Cortex of kidney (tissue), 1 donor: ENCODE data around the gene R3HDML.
A peak's percentile ranks its signal among the peaks of the same experiment; 100 is the strongest.
"Not testable (repeated sequence)": the region's sequence is repeated elsewhere in the genome, so short reads cannot be mapped to it uniquely, and the experiment has no call there.

ENCODE experiments used
- DNase-seq: peaks from one replicate; lab custom pipeline; 2025; lab: John Stamatoyannopoulos, UW

The R3HDML gene

GRCh38 chr20:44336725-44337380 lies at the start of gene R3HDML:
Gene R3HDML (plus strand): TSS chr20:44337043. CDS start chr20:44337158, 115 bp downstream.
- DNase-seq, result no peak

- DNase-seq, result no peak
Observed at GRCh38 chr20:44287272-44288097, 49.4 kb upstream of the R3HDML start.

- DNase-seq, result no peak
Observed at GRCh38 chr20:44288252-44288651, 48.6 kb upstream of the R3HDML start.

- no peak for DNase-seq
Observed at GRCh38 chr20:44291754-44292153, 45.1 kb upstream of the R3HDML start.

DNA sequence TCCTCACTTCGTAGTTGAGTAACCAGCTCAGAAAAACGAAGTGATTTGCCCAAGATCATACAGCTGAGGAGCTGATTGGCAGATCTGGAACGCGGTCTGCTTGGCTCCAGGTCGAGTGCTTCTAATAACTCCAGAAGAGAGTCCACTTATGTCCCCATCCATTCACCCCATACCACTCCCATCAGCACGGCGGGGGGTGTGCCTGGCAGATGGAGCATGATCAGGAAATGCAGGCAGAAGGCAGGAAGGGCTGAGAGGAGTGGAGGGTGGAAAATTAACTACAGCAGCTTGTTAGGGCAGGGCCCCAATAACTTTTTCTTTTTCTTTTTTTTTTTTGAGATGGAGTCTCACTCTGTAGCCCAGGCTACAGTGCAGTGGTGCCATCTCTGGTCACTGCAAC lies 40.8 kb upstream of the R3HDML start:
- DNase-seq, result no peak

GRCh38 chr20:44297721-44298120 lies 39.1 kb upstream of the R3HDML start:
- DNase-seq, result no peak

DNA sequence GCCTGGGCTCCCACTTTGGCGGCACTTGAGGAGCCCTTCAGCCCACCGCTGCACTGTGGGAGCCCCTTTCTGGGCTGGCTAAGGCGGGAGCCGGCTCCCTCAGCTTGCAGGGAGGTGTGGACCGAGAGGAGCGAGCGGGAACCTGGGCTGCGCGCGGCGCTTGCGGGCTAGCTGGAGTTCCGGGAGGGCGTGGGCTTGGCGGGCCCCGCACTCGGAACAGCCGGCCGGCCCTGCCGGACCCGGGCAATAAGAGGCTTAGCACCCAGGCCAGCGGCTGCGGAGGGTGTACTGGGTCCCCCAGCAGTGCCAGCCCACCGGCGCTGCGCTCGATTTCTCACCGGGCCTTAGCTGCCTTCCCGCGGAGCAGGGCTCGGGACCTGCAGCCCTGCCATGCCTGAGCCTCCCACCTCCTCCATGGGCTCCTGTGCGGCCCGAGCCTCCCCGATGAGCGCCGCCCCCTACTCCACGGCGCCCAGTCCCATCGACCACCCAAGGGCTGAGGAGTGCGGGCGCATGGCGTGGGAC lies 37.8 kb upstream of the R3HDML start:
- DNase-seq, result not testable (repeated sequence)

- DNase-seq, result no peak
Observed at GRCh38 chr20:44301285-44301684, 35.6 kb upstream of the R3HDML start.

GRCh38 chr20:44302026-44302669 lies 34.7 kb upstream of the R3HDML start:
- no peak for DNase-seq

- DNase-seq, result no peak
Observed at GRCh38 chr20:44302736-44303135, 34.1 kb upstream of the R3HDML start.

DNA sequence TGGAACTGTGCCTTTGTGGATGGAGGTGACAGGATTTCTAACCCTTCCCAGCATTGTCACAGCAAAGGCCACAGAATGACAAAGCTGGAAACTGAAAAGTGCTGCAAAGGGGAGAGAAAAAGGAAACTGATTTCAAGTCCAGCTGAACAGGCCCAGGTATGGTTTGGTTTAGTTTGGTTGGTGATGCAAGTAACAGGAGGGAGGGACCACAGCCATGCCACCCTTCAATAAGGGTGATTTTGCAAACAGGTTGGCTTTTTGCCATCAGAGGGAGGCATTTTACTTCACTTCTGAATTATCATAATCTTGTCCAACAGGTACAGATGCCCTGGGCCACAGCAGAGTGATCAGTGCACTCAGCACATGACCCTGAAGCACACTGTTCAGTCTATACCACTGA lies 32.5 kb upstream of the R3HDML start:
- no peak for DNase-seq

DNA sequence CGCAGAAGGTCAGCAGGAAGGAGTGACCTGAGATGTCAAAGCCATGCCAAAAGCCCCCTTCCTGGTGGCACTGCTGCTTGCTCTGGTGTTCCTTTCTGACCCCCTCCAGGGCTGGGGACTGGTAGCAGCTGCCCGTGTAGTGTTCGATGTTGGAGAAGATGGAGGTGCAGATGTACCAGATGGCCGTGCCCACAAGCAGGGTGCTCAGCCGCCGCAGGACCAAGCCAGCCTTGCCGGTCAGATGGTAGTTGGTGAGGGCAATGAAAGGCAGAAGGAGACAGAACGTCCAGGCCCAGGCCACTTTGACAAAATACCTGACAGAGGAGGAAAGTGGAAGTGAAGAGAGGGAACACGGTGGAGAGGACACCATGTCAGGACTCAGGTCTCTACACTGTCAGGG lies 29.9 kb upstream of the R3HDML start:
- DNase-seq, result no peak

- no peak for DNase-seq
Observed at GRCh38 chr20:44309763-44310663, 26.8 kb upstream of the R3HDML start.

DNA sequence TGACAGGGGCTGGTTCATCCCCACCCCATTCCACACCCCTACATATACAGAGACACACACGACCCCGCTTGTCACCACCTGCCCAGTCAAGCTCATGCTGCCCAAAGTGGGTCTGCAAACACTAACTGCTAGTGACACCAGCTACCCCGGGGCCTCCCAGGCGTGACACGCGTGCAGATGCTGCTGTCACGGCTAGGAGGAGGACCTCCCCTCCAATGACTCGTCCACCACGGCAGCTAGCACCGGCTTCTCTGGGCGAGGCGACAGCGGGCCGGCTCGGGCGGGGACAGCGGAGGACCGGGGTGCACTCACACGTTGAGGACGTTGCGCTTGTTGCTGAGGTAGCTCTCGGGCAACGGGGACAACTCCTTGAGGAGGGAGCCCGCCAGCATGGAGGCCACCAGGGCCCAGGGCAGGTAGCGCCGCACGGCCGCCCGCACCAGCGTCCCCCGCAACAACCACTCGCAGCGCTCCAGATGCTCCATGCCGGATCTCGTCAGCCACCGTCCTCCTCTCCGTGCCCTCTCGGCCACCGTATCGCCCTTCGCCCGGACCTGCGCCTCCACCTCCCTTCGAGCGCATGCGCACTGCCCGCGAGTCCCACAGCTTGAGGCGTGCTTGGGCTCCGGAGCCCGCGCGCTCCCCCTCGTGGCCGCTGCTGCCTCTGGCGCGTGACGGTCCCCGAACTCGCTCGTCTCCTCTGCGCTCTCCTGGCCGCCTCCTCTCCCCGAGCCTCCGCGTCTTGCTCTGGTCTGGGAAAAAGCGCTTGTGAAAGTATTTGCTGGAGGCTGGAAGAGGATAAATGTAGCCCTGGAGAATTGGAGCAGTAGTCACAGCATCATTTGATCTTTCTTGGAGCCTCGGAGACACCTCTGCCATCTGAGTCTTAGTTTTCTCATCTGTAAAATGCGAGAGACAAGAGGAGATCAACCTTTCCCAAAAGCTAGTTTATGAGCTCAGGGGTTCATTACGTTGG lies 25.9 kb upstream of the R3HDML start, which contains the start of gene FITM2:
FITM2 (minus strand) TSS at position 539 of the 976 bp plus-strand sequence; CDS start at position 485, 54 bp downstream.
- peak; percentile 66 for DNase-seq

GRCh38 chr20:44314870-44315269 lies 22.0 kb upstream of the R3HDML start:
- no peak for DNase-seq

DNA sequence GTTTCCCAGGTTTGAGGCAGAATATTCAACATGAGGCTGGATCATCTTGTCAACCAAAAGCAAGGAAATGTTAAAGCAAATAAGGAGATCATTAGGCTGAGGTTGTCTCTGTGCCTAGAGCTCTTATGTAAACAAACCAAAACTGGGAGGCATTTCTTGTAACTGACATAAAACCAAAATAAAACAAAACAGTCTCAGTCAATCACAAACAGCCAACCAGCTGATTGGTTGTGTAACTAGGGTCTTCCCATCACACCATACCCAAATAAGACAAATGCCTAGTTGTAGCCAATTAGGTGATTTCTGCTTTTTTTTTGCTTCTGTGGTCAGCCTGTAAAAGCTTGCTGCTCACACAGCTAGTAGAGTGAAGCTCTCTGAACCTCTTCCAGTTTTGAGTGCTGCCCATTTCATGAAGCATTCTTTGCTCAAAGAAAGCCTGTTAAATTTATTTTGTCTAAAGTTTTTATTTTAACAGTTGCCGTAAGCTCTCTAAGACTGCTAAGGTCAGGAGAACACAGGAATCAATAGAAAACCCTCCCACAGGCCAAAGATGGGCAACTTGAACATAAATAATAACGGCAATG lies 16.9 kb upstream of the R3HDML start:
- no peak for DNase-seq

DNA sequence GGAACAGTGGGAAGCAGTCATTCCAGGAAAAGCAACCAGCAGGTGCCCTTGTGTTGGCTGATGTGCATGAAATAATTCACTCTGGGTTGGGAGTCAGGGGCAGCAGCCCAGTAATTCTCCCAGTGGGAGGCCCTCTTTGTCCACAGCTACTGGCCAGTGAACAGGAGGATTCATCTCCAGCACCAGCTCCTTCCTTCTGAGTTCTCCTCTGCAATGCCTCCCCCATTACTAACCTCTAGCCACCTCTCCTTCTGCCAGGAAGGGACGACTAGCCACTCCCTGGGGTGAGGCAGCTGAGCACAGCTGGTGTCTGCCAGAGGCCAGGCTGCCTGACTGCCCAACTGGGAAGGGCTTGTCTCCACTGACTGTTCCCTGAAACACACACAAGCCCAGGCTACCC lies 12.5 kb upstream of the R3HDML start:
- no peak for DNase-seq

GRCh38 chr20:44326391-44327159 lies 10.3 kb upstream of the R3HDML start:
- DNase-seq, result no peak

DNA sequence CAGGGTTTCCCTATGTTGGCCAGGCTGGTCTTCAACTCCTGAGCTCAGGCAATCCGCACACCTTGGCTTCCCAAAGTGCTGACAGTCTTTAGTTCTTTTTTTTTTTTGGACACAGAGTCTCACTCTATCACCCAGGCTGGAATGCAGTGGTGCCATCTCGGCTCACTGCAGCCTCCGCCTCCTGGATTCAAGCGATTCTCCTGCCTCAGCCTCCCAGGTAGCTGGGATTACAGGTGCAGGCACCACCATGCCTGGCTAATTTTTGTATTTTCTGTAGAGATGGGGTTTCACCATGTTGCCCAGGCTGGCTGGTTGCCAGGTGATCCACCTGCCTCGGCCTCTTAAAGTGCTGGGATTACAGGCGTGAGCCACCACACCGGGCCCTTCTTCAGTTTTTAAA lies 9.1 kb upstream of the R3HDML start:
- DNase-seq, result not testable (repeated sequence)
